Activated naive CD4-positive, alpha-beta T cell treated with anti-CD3 and anti-CD28 coated beads for 36 hours (primary cell): Measurements from ENCODE around the gene EVC2. TPM values are rescaled to one million over a fixed set of nuclear protein-coding genes. Genes with fewer than 3 reads are reported as not detected.

ENCODE experiments used
- CTCF ChIA-PET: fragments of 350-600 bp; sonication (Branson Sonifier 250); formaldehyde crosslinking; loops from one replicate; lab custom pipeline; 2021; ENCODE audit warnings: antibody characterized with exemption; lab: Charles Lee
- DNase-seq: peaks from one replicate; pipeline ENCODE4 v3.0.0-alpha.2; 2020
- H3K27ac Mint-ChIP-seq: one replicate; pipeline ENCODE4 v1.8.0; 2021; ENCODE audit warnings: mild to moderate bottlenecking, mixed read lengths
- H3K27me3 Mint-ChIP-seq: one replicate; pipeline ENCODE4 v1.8.0; 2021; ENCODE audit warnings: low read depth, mixed read lengths
- H3K36me3 Mint-ChIP-seq: one replicate; pipeline ENCODE4 v1.8.0; 2021; ENCODE audit warnings: low read depth, mixed read lengths
- H3K4me1 Mint-ChIP-seq: one replicate; pipeline ENCODE4 v1.8.0; 2021; ENCODE audit warnings: low read depth, mixed read lengths
- H3K4me3 Mint-ChIP-seq: one replicate; pipeline ENCODE4 v1.8.0; 2021; ENCODE audit warnings: mild to moderate bottlenecking, moderate library complexity, mixed read lengths
- H3K9me3 Mint-ChIP-seq: one replicate; pipeline ENCODE4 v1.8.0; 2021; ENCODE audit warnings: mixed read lengths
- intact Hi-C: fragments of 100-400 bp; cut with micrococcal nuclease; formaldehyde crosslinking; loops from one replicate; pipeline ENCODE4 v1.15.1; 2023
- total RNA-seq, 2 experiments: library from RNA; stranded (reverse); gene quantifications; one replicate each; pipeline ENCODE4 v1.2.3, GENCODE V29; 2021

EVC2 gene
- total RNA-seq, 2 experiments from 2014 or later: not detected

- intact Hi-C loops: no loop called here
- CTCF ChIA-PET: interaction anchor here (0.6 kb wide), 1 partner anchor 85 kb away, joined by 4 read pairs; no protein-coding TSS in a partner anchor
- Mint-ChIP-seq H3K4me1 (no peaks in the 10 kb centered on the region), H3K27me3 (no peaks in the 10 kb centered on the region), H3K9me3 (no peaks in the 10 kb centered on the region), H3K4me3 (no peak overlapping the region), H3K36me3 (no peaks in the 10 kb centered on the region), H3K27ac (no peak overlapping the region)
- no peak for DNase-seq
Observed at GRCh38 chr4:5750946-5751665, 42.7 kb upstream of the EVC2 start.

- intact Hi-C loops: no loop called here
- Mint-ChIP-seq H3K4me3 (no peak overlapping the region), H3K9me3 (no peaks in the 10 kb centered on the region), H3K36me3 (no peaks in the 10 kb centered on the region), H3K27ac (no peak overlapping the region), H3K4me1 (no peaks in the 10 kb centered on the region), H3K27me3 (no peaks in the 10 kb centered on the region)
- CTCF ChIA-PET: interaction anchor here (1.2 kb wide), 1 partner anchor 21 kb away, joined by 5 read pairs; no protein-coding TSS in a partner anchor
- no peak for DNase-seq
Observed at GRCh38 chr4:5750052-5750945, 41.9 kb upstream of the EVC2 start.

- intact Hi-C loops: no loop called here
- H3K9me3 Mint-ChIP-seq: no peaks in the 10 kb centered on the region
- CTCF ChIA-PET: interaction anchor here (1.2 kb wide), 1 partner anchor 20 kb away, joined by 5 read pairs; no protein-coding TSS in a partner anchor
- no peaks in the 10 kb centered on the region for H3K4me1 Mint-ChIP-seq
- no peak for DNase-seq
- no peak overlapping the region for H3K27ac Mint-ChIP-seq
- H3K4me3 Mint-ChIP-seq: no peak overlapping the region
- no peaks in the 10 kb centered on the region for H3K36me3 Mint-ChIP-seq
- no peaks in the 10 kb centered on the region for H3K27me3 Mint-ChIP-seq
Observed at GRCh38 chr4:5749568-5749967, 41.2 kb upstream of the EVC2 start.

- Mint-ChIP-seq H3K27me3 (no peaks in the 10 kb centered on the region), H3K36me3 (no peaks in the 10 kb centered on the region), H3K4me3 (no peak overlapping the region), H3K9me3 (no peaks in the 10 kb centered on the region), H3K4me1 (no peaks in the 10 kb centered on the region), H3K27ac (no peak overlapping the region)
- no peak for DNase-seq
- CTCF ChIA-PET: interaction anchor here (0.6 kb wide), 1 partner anchor 22 kb away, joined by 3 read pairs; no protein-coding TSS in a partner anchor
- intact Hi-C loops: no loop called here
Observed at GRCh38 chr4:5747738-5748375, 39.5 kb upstream of the EVC2 start.

GRCh38 chr4:5746829-5747737 is 38.7 kb upstream of the EVC2 start:
- Mint-ChIP-seq H3K36me3 (no peaks in the 10 kb centered on the region), H3K4me1 (no peaks in the 10 kb centered on the region), H3K4me3 (no peak overlapping the region), H3K9me3 (no peaks in the 10 kb centered on the region), H3K27me3 (no peaks in the 10 kb centered on the region), H3K27ac (no peak overlapping the region)
- CTCF ChIA-PET: no interaction called here
- DNase-seq: no peak
- intact Hi-C loops: no loop called here

- Mint-ChIP-seq H3K27me3 (no peaks in the 10 kb centered on the region), H3K27ac (no peak overlapping the region), H3K4me3 (no peak overlapping the region), H3K9me3 (no peaks in the 10 kb centered on the region), H3K36me3 (no peaks in the 10 kb centered on the region), H3K4me1 (no peaks in the 10 kb centered on the region)
- DNase-seq: no peak
- CTCF ChIA-PET: no interaction called here
- intact Hi-C loops: no loop called here
Observed at GRCh38 chr4:5746250-5746649, 37.9 kb upstream of the EVC2 start.

GRCh38 chr4:5742968-5743367 is 34.6 kb upstream of the EVC2 start:
- CTCF ChIA-PET: no interaction called here
- H3K4me1 Mint-ChIP-seq: no peaks in the 10 kb centered on the region
- DNase-seq: no peak

GRCh38 chr4:5742388-5742787 is 34.0 kb upstream of the EVC2 start:
- intact Hi-C loops: no loop called here
- H3K9me3 Mint-ChIP-seq: no peaks in the 10 kb centered on the region
- H3K27me3 Mint-ChIP-seq: no peaks in the 10 kb centered on the region
- H3K36me3 Mint-ChIP-seq: no peaks in the 10 kb centered on the region
- no peak for DNase-seq
- H3K27ac Mint-ChIP-seq: no peak overlapping the region
- no peaks in the 10 kb centered on the region for H3K4me1 Mint-ChIP-seq
- CTCF ChIA-PET: no interaction called here
- no peak overlapping the region for H3K4me3 Mint-ChIP-seq

More at GRCh38 chr4:5742968-5743367, 34.6 kb upstream of the EVC2 start:
- no peaks in the 10 kb centered on the region for H3K36me3 Mint-ChIP-seq
- no peaks in the 10 kb centered on the region for H3K9me3 Mint-ChIP-seq
- no peaks in the 10 kb centered on the region for H3K27me3 Mint-ChIP-seq
- H3K27ac Mint-ChIP-seq: no peak overlapping the region
- H3K4me3 Mint-ChIP-seq: no peak overlapping the region
- intact Hi-C loops: no loop called here

GRCh38 chr4:5738061-5738460 is 29.7 kb upstream of the EVC2 start:
- CTCF ChIA-PET: no interaction called here
- Mint-ChIP-seq H3K4me3 (no peak overlapping the region), H3K27ac (no peak overlapping the region), H3K4me1 (no peaks in the 10 kb centered on the region), H3K36me3 (no peaks in the 10 kb centered on the region), H3K9me3 (no peaks in the 10 kb centered on the region), H3K27me3 (no peaks in the 10 kb centered on the region)
- DNase-seq: no peak
- intact Hi-C loops: no loop called here

GRCh38 chr4:5735463-5735862 is 27.1 kb upstream of the EVC2 start:
- no peaks in the 10 kb centered on the region for H3K4me1 Mint-ChIP-seq
- no peaks in the 10 kb centered on the region for H3K9me3 Mint-ChIP-seq
- CTCF ChIA-PET: no interaction called here
- H3K4me3 Mint-ChIP-seq: no peak overlapping the region
- intact Hi-C loops: no loop called here
- no peaks in the 10 kb centered on the region for H3K27me3 Mint-ChIP-seq
- no peak overlapping the region for H3K27ac Mint-ChIP-seq
- H3K36me3 Mint-ChIP-seq: no peaks in the 10 kb centered on the region
- DNase-seq: no peak

- Mint-ChIP-seq H3K4me3 (no peak overlapping the region), H3K27me3 (no peaks in the 10 kb centered on the region), H3K27ac (no peak overlapping the region), H3K36me3 (no peaks in the 10 kb centered on the region), H3K9me3 (no peaks in the 10 kb centered on the region), H3K4me1 (no peaks in the 10 kb centered on the region)
- DNase-seq: no peak
- CTCF ChIA-PET: no interaction called here
- intact Hi-C loops: no loop called here
Observed at GRCh38 chr4:5734853-5735252, 26.5 kb upstream of the EVC2 start.
